ENCODE measurements around the gene SP100.

DNA sequence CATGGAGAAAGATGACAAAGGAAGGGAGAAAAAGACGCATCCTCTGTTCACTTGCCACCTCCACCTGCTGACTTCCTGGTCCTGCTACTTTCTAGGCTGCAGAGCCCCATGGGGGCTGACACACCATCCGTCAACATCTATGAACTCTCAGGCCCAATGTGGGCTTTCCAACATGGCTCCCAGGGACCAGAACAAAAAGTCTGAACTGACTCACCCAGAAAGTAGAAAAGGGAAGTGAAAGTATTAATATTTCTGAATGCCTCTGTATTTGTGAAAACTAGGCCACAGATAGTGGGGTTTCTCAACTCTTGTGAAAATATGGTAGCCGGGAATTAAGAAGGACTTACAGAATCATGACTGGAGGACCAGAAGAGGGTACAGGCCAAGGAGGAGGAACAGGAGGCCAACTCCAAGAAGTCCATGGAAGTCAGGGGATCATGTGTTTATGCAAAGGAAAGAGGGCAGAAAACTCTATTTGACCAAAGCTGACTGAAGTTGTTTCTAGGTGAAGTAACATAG is 173.6 kb downstream of the SP100 start:
- TF ChIP-seq EZH2 (IDR thresholded peaks at IDR 0.05) (no peak), POLR2AphosphoS5 (IDR thresholded peaks at IDR 0.05; ENCODE audit: borderline replicate concordance, low read depth, low read length) (no peak), FOXP2 (optimal IDR thresholded peaks at IDR 0.05; ENCODE audit: control extremely low read depth, extremely low read length, insufficient read depth) (no peak)

Data from SK-N-MC (cell line).